Measurements from ENCODE around the gene SNAI3. TPM values are rescaled to one million over a fixed set of nuclear protein-coding genes. Genes with fewer than 3 reads are reported as not detected.

Gene SNAI3
- total and polyA plus RNA-seq, 3 experiments from 2014 or later: 2.2 to 13.5 (median 2.8) TPM

DNA sequence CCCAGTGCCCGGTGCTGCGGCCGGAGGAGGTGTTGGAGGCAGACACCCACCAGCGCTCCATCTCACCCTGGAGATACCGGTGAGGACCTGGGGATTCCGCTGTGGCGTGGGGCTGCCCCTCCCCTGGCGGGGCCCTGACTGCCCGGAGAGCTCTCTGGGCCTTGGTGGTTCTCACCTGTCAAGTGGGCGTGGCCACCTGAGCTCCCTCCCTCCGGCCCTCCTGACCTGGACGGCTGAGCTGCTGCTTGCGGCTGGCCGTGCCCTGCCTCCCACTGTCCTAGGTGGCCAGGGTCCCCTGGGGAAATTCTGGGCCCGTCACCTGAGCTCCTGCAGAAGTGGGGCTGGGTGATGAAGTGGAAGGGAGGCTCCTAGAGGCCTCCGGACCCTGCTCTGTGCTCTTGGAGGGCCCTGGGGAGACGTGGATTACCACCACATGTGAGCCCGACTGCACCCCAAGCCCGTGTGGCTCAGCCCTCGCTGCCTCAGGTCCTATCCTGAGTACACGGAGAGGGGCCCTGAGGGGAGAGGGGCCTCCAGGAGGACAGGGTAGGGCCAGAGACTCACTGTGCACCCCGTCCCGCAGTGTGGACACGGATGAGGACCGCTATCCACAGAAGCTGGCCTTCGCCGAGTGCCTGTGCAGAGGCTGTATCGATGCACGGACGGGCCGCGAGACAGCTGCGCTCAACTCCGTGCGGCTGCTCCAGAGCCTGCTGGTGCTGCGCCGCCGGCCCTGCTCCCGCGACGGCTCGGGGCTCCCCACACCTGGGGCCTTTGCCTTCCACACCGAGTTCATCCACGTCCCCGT lies 46.9 kb downstream of the SNAI3 start:
- no peaks in the 10 kb centered on the region for H3K36me3 ChIP-seq (ENCODE audit: insufficient read depth, low read length)
- ChIA-PET POLR2A (interaction anchor here (0.9 to 2.0 kb wide), 5 partner anchors 20 to 66 kb away, joined by 3 to 6 read pairs (median 5); no protein-coding TSS in a partner anchor), CTCF (interaction anchor here (0.7 to 2.9 kb wide), 4 partner anchors 20 to 771 kb away, joined by 3 to 17 read pairs (median 4); no protein-coding TSS in a partner anchor)
- H3K36me3 Mint-ChIP-seq: peaks cover 0 to 21% (median 4%) of the 10 kb centered on the region in 3 donors
- H3K9me3 Mint-ChIP-seq: peaks cover 0 to 6% (median 3%) of the 10 kb centered on the region in 5 donors
- H3K4me1 Mint-ChIP-seq: peaks cover 37 to 66% (median 41%) of the 10 kb centered on the region in 3 donors
- no peaks in the 10 kb centered on the region for H3K27me3 ChIP-seq (ENCODE audit: insufficient read depth, low read length, poor library complexity, severe bottlenecking)
- H3K27ac Mint-ChIP-seq: peak overlapping the region in 3 of 8 donors; percentile 8 to 83 (median 49)
- H3K9me3 ChIP-seq (ENCODE audit: low read length): no peaks in the 10 kb centered on the region
- no peak for DNase-seq
- H3K4me3 Mint-ChIP-seq: peak overlapping the region in 3 of 7 donors; percentile 44 to 69 (median 50)
- H3K27me3 Mint-ChIP-seq: peaks cover 0 to 7% of the 10 kb centered on the region in 2 donors
- H3K4me1 ChIP-seq (ENCODE audit: insufficient read depth, low read length): peaks cover 44% of the 10 kb centered on the region
- H3K4me3 ChIP-seq (ENCODE audit: low read length): peak overlapping the region; percentile 26
- no peak overlapping the region for H3K27ac ChIP-seq (ENCODE audit: low read depth, low read length)

DNA sequence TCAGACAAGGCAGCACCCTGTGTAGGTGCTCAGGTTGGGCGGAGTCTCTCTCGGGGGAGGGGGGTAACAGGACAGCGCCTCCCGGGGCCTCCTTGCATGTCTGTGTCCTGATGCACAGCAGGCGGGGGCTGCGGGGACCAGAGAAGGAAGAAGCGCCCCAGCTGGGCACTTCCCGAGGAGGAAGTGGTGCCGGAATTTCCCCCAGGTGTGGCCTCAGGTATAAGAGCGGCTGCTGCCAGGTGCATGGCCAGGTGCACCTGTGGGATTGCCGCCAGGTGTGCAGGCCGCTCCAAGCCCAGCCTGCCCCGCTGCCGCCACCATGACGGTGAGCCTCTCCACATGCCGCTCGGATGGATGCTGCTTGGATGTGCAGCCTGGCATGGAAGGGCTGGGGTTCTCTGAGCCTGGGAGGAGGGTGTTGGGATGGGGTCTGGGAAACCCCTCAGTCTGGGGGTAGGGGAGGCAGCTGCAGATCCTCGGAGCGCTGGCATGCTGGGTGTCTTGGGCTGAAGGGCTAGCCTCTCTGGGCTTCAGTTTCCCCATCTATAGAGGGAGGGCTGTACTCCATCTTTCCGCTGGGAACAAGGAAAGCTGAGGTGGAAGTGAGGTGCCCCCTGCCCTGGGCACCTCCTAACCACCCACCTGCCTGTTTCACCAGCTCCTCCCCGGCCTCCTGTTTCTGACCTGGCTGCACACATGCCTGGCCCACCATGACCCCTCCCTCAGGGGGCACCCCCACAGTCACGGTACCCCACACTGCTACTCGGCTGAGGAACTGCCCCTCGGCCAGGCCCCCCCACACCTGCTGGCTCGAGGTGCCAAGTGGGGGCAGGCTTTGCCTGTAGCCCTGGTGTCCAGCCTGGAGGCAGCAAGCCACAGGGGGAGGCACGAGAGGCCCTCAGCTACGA lies 47.7 kb downstream of the SNAI3 start, which contains the start of gene IL17C:
IL17C (plus strand) TSS at position 250 of the 908 bp plus-strand sequence; CDS start at position 320, 70 bp downstream.
- Mint-ChIP-seq H3K4me1 (peaks cover 34 to 63% (median 39%) of the 10 kb centered on the region in 3 donors), H3K27me3 (peaks cover 0 to 7% of the 10 kb centered on the region in 2 donors), H3K36me3 (peaks cover 0 to 16% (median 0%) of the 10 kb centered on the region in 3 donors), H3K27ac (peak within 1 kb of the TSS; percentile 86 to 98 (median 93)), H3K4me3 (peak within 1 kb of the TSS in 6 of 7 donors; percentile 47 to 84 (median 66)), H3K9me3 (peaks cover 0 to 6% (median 3%) of the 10 kb centered on the region in 5 donors)
- H3K9me3 ChIP-seq (ENCODE audit: low read length): no peaks in the 10 kb centered on the region
- peaks cover 48% of the 10 kb centered on the region for H3K4me1 ChIP-seq (ENCODE audit: insufficient read depth, low read length)
- ChIA-PET POLR2A (interaction anchor here (0.7 to 2.0 kb wide), 5 partner anchors 19 to 67 kb away, joined by 3 to 5 read pairs (median 5); no protein-coding TSS in a partner anchor), CTCF (interaction anchor here (0.7 to 2.9 kb wide), 3 partner anchors 19 to 771 kb away, joined by 3 to 17 read pairs (median 4); no protein-coding TSS in a partner anchor)
- no peak within 1 kb of the TSS for H3K4me3 ChIP-seq (ENCODE audit: low read length)
- no peaks in the 10 kb centered on the region for H3K27me3 ChIP-seq (ENCODE audit: insufficient read depth, low read length, poor library complexity, severe bottlenecking)
- DNase-seq: no peak
- H3K27ac ChIP-seq (ENCODE audit: low read depth, low read length): no peak within 1 kb of the TSS
- no peaks in the 10 kb centered on the region for H3K36me3 ChIP-seq (ENCODE audit: insufficient read depth, low read length)

- Histone ChIP-seq H3K4me3 (ENCODE audit: low read length) (no peak overlapping the region), H3K27me3 (ENCODE audit: insufficient read depth, low read length, poor library complexity, severe bottlenecking) (no peaks in the 10 kb centered on the region), H3K27ac (ENCODE audit: low read depth, low read length) (peak overlapping the region; percentile 9), H3K4me1 (ENCODE audit: insufficient read depth, low read length) (peaks cover 50% of the 10 kb centered on the region), H3K36me3 (ENCODE audit: insufficient read depth, low read length) (no peaks in the 10 kb centered on the region), H3K9me3 (ENCODE audit: low read length) (no peaks in the 10 kb centered on the region)
- peak overlapping the region; percentile 90 to 98 (median 94) for H3K27ac Mint-ChIP-seq
- peak in 1 of 5 donors; percentile 20 for DNase-seq
- ChIA-PET CTCF (interaction anchor here (0.9 to 2.9 kb wide), 7 partner anchors 13 to 70 kb away, joined by 3 to 17 read pairs (median 3); partner anchors contain the start of gene MVD), POLR2A (interaction anchor here (0.5 to 2.6 kb wide), 7 partner anchors 12 to 69 kb away, joined by 3 to 29 read pairs (median 5); partner anchors contain the start of gene ZC3H18)
- peaks cover 0 to 15% (median 3%) of the 10 kb centered on the region in 3 donors for H3K36me3 Mint-ChIP-seq
- peaks cover 0 to 7% of the 10 kb centered on the region in 2 donors for H3K27me3 Mint-ChIP-seq
- peaks cover 0 to 6% (median 3%) of the 10 kb centered on the region in 5 donors for H3K9me3 Mint-ChIP-seq
- H3K4me3 Mint-ChIP-seq: peak overlapping the region; percentile 50 to 88 (median 76)
- H3K4me1 Mint-ChIP-seq: peaks cover 36 to 65% (median 41%) of the 10 kb centered on the region in 3 donors
Measured at GRCh38 chr16:88636488-88637265, 49.6 kb downstream of the SNAI3 start.

DNA sequence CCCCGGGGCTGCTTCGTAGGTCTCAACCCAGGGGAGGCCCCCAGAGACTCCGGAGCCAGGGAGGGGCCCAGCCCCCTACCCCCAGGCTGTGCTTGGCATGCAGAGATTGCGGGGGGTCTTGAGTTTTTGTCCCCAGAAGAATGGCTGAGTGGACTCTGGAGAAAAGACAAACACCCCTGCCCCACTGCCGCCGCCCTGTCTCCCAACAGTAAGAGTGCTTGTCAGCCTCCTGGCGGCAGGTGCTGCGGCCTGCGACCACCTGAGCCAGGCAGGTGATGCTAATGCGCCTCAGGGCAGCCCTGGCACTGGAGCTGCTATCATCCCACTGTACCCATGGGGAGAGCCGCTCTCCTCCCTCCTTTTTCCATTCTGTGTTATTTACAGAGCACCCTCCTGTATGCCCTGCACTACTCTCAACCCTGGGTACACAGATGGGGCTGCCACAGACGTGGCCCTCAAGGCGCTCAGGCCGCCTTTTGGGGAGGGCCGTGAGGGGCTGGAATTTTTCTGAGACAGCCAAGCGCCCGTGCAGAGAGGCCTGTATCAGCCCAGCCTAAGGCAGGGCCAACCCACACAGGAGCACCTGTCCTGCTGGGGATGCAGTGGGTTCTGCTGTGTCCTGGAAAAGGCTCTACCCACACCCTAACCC lies 50.5 kb downstream of the SNAI3 start:
- no peak for DNase-seq
- H3K27me3 ChIP-seq (ENCODE audit: insufficient read depth, low read length, poor library complexity, severe bottlenecking): no peaks in the 10 kb centered on the region
- Mint-ChIP-seq H3K27ac (peak overlapping the region; percentile 46 to 96 (median 92)), H3K27me3 (peaks cover 0 to 7% of the 10 kb centered on the region in 2 donors), H3K36me3 (peaks cover 0 to 24% (median 3%) of the 10 kb centered on the region in 3 donors), H3K4me1 (peaks cover 36 to 60% (median 41%) of the 10 kb centered on the region in 3 donors), H3K9me3 (peaks cover 0 to 6% (median 3%) of the 10 kb centered on the region in 5 donors), H3K4me3 (peak overlapping the region; percentile 65 to 90 (median 78))
- no peak overlapping the region for H3K27ac ChIP-seq (ENCODE audit: low read depth, low read length)
- CTCF ChIA-PET: no interaction called here
- H3K9me3 ChIP-seq (ENCODE audit: low read length): no peaks in the 10 kb centered on the region
- H3K4me1 ChIP-seq (ENCODE audit: insufficient read depth, low read length): peaks cover 50% of the 10 kb centered on the region
- no peak overlapping the region for H3K4me3 ChIP-seq (ENCODE audit: low read length)
- H3K36me3 ChIP-seq (ENCODE audit: insufficient read depth, low read length): no peaks in the 10 kb centered on the region
- POLR2A ChIA-PET: interaction anchor here (0.5 to 2.6 kb wide), 3 partner anchors 10 to 66 kb away, joined by 5 to 29 read pairs (median 6); partner anchors contain the start of gene ZC3H18

DNA sequence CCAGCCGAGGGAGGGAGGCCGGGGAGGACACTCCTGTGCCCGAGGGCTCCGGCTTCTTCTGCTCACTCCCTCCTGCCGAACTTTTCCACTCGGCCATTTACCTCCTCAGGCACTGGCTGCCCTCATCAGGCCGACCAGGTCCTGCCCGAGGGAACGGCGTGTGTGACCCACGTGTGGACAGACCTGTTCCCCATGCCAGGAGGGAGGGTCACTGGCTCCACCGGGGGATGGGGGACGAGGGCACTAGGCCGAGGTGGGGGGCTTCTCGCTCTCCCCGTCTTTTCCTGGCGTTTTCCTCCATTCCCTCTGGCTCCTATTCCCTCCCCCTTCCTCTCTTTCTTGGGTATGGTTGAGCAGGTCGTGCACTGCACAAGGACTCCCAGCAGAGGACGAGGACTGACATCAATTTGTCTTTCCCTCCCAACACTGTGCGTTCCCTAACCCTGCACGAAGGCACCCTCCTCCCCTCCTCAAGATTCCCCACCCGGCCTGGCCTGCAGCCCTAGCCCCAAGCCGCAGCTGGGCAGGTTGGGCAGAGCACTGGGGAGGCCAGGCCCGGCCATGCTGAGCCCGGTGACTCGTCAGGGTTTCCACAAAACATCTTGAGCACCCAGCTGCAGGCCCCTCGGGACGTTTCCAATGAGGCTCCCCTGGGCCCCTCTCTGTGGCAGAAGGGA lies 51.2 kb downstream of the SNAI3 start:
- ChIA-PET POLR2A (interaction anchor here (0.5 to 2.6 kb wide), 2 partner anchors 10 to 15 kb away, joined by 5 to 29 read pairs; no protein-coding TSS in a partner anchor), CTCF (no interaction called here)
- H3K27ac ChIP-seq (ENCODE audit: low read depth, low read length): peak overlapping the region; percentile 75
- no peak for DNase-seq
- H3K4me1 ChIP-seq (ENCODE audit: insufficient read depth, low read length): peaks cover 48% of the 10 kb centered on the region
- H3K27ac Mint-ChIP-seq: peak overlapping the region; percentile 78 to 96 (median 92)
- peak overlapping the region; percentile 75 to 90 (median 82) for H3K4me3 Mint-ChIP-seq
- no peaks in the 10 kb centered on the region for H3K9me3 ChIP-seq (ENCODE audit: low read length)
- H3K4me3 ChIP-seq (ENCODE audit: low read length): peak overlapping the region; percentile 61
- H3K27me3 Mint-ChIP-seq: peaks cover 0 to 3% of the 10 kb centered on the region in 2 donors
- H3K9me3 Mint-ChIP-seq: peaks cover 0 to 6% (median 3%) of the 10 kb centered on the region in 5 donors
- peaks cover 33 to 54% (median 35%) of the 10 kb centered on the region in 3 donors for H3K4me1 Mint-ChIP-seq
- no peaks in the 10 kb centered on the region for H3K27me3 ChIP-seq (ENCODE audit: insufficient read depth, low read length, poor library complexity, severe bottlenecking)
- H3K36me3 Mint-ChIP-seq: peaks cover 0 to 28% (median 3%) of the 10 kb centered on the region in 3 donors
- no peaks in the 10 kb centered on the region for H3K36me3 ChIP-seq (ENCODE audit: insufficient read depth, low read length)
